ENCODE measurements around the gene MGAM2.

The MGAM2 gene

DNA sequence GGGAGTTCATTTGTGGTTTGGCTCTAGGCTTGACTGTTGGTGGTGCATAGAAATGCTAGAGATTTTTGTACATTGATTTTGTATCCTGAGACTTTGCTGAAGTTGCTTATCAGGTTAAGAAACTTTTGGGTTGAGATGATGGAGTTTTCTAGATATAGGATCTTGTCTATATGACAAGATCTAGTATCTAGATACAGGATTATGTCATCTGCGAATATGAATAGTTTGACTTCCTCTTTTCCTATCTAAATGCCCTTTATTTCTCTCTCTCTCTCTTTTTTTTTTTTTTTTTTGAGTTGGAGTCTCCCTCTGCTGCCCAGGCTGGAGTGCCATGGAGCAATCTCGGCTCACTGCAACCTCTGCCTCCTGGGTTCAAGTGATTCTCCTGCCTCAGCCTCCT, 62.9 kb downstream of the MGAM2 start:
- DNase-seq (ENCODE audit: low read depth, low spot score) = no peak
- no peaks in the 10 kb centered on the region for H3K27me3 ChIP-seq (ENCODE audit: control insufficient read depth, insufficient read depth, low read length)
- H3K9me3 ChIP-seq (ENCODE audit: control insufficient read depth, insufficient read depth, low read length) = no peaks in the 10 kb centered on the region
- no peaks in the 10 kb centered on the region for H3K4me1 ChIP-seq (ENCODE audit: control insufficient read depth, insufficient read depth, low read length)
- no CpG with 5 or more reads among the region's 2 CpGs for WGBS (ENCODE audit: insufficient coverage, insufficient read length)
- H3K4me3 ChIP-seq (ENCODE audit: low read length) = no peak overlapping the region
- H3K36me3 ChIP-seq (ENCODE audit: control insufficient read depth, insufficient read depth, low read length) = no peaks in the 10 kb centered on the region
- no peak overlapping the region for H3K27ac ChIP-seq (ENCODE audit: low read length)

DNA sequence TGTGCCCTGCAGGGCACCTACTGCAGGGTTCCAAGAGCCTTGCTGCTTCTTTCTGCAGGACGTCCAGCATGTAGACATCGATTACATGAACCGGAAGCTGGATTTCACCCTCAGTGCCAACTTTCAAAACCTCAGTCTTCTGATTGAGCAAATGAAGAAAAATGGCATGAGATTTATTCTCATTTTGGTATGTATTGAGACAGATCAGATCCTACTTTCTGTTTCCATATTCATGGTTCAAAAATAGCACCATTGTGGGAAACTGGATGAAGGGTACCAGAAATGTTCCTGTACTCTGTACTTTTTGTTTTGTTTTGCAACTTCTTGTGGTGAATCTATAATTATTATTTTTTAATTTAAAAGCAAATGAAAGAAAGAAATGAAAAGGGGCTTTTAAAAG, 64.1 kb downstream of the MGAM2 start:
- WGBS (ENCODE audit: insufficient coverage, insufficient read length) = no CpG with 5 or more reads among the region's 3 CpGs

DNA sequence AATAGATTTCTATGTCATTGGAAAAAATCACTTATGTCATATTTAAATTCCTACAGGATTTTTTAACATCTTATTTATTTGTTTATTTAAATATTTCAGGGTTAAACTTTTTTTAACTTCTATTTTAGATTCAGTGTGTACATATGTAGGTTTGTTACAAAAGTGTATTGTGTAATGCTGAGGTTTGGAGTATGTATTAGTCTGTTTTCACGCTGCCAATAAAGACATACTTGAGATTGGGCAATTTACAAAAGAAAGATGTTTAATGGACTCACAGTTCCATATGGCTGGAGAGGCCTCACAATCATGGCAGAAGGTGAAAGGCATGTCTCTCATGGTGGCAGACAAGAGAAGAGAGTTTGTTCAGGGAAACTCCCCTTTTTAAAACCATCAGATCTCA, 65.4 kb downstream of the MGAM2 start:
- no peaks in the 10 kb centered on the region for H3K36me3 ChIP-seq (ENCODE audit: control insufficient read depth, insufficient read depth, low read length)
- WGBS (ENCODE audit: insufficient coverage, insufficient read length) = no CpG with 5 or more reads among the region's 1 CpG
- no peak for DNase-seq (ENCODE audit: low read depth, low spot score)
- no peaks in the 10 kb centered on the region for H3K27me3 ChIP-seq (ENCODE audit: control insufficient read depth, insufficient read depth, low read length)
- no peaks in the 10 kb centered on the region for H3K9me3 ChIP-seq (ENCODE audit: control insufficient read depth, insufficient read depth, low read length)
- H3K4me1 ChIP-seq (ENCODE audit: control insufficient read depth, insufficient read depth, low read length) = no peaks in the 10 kb centered on the region
- H3K27ac ChIP-seq (ENCODE audit: low read length) = no peak overlapping the region
- H3K4me3 ChIP-seq (ENCODE audit: low read length) = no peak overlapping the region

More for the DNA sequence above, 64.1 kb downstream of the MGAM2 start:
- H3K4me1 ChIP-seq (ENCODE audit: control insufficient read depth, insufficient read depth, low read length) = no peaks in the 10 kb centered on the region
- H3K36me3 ChIP-seq (ENCODE audit: control insufficient read depth, insufficient read depth, low read length) = no peaks in the 10 kb centered on the region
- no peak overlapping the region for H3K4me3 ChIP-seq (ENCODE audit: low read length)
- no peaks in the 10 kb centered on the region for H3K27me3 ChIP-seq (ENCODE audit: control insufficient read depth, insufficient read depth, low read length)
- no peak overlapping the region for H3K27ac ChIP-seq (ENCODE audit: low read length)
- no peak for DNase-seq (ENCODE audit: low read depth, low spot score)
- no peaks in the 10 kb centered on the region for H3K9me3 ChIP-seq (ENCODE audit: control insufficient read depth, insufficient read depth, low read length)

DNA sequence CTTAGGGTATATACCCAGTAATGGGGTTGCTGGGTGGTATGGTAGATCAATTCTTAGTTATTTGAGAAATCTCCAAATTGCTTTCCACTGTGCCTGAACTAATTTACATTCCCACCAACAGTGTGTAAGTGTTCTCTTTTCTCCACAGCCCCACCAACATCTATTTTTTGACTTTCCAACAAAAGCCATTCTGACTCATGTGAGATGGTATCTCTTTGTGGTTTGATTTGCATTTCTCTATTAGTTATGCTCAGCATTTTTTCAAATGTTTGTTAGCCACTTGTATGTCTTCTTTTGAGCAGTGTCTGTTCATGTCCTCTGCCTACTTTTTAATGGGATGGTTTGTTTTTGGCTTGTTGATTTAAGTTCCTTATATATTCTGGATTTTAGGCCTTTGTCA, 66.4 kb downstream of the MGAM2 start:
- no peak for DNase-seq (ENCODE audit: low read depth, low spot score)
- Histone ChIP-seq H3K27ac (ENCODE audit: low read length) (no peak overlapping the region), H3K4me3 (ENCODE audit: low read length) (no peak overlapping the region), H3K36me3 (ENCODE audit: control insufficient read depth, insufficient read depth, low read length) (no peaks in the 10 kb centered on the region), H3K9me3 (ENCODE audit: control insufficient read depth, insufficient read depth, low read length) (no peaks in the 10 kb centered on the region), H3K27me3 (ENCODE audit: control insufficient read depth, insufficient read depth, low read length) (no peaks in the 10 kb centered on the region), H3K4me1 (ENCODE audit: control insufficient read depth, insufficient read depth, low read length) (no peaks in the 10 kb centered on the region)

DNA sequence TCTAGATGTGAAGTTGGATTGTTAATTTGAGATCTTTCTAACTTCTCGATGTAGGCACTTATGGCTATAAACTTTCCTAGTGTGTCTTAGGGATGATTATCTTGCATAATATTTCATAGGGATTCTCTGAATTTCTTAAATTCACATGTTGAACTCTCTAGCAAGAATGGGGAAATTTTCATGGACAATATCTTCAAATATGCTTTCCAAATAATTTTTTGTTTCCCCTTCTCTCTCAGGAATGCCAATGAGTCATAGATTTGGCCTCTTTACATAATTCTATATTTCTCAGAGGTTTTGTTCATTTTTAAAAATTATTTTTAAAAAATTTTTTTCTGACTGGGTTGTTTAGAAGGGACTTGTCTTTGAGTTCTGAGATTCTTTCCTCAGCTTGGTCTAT, 68.9 kb downstream of the MGAM2 start:
- Histone ChIP-seq H3K36me3 (ENCODE audit: control insufficient read depth, insufficient read depth, low read length) (no peaks in the 10 kb centered on the region), H3K27ac (ENCODE audit: low read length) (no peak overlapping the region), H3K27me3 (ENCODE audit: control insufficient read depth, insufficient read depth, low read length) (no peaks in the 10 kb centered on the region), H3K4me3 (ENCODE audit: low read length) (no peak overlapping the region), H3K4me1 (ENCODE audit: control insufficient read depth, insufficient read depth, low read length) (no peaks in the 10 kb centered on the region), H3K9me3 (ENCODE audit: control insufficient read depth, insufficient read depth, low read length) (no peaks in the 10 kb centered on the region)
- DNase-seq (ENCODE audit: low read depth, low spot score) = no peak
- no CpG with 5 or more reads among the region's 1 CpG for WGBS (ENCODE audit: insufficient coverage, insufficient read length)

DNA sequence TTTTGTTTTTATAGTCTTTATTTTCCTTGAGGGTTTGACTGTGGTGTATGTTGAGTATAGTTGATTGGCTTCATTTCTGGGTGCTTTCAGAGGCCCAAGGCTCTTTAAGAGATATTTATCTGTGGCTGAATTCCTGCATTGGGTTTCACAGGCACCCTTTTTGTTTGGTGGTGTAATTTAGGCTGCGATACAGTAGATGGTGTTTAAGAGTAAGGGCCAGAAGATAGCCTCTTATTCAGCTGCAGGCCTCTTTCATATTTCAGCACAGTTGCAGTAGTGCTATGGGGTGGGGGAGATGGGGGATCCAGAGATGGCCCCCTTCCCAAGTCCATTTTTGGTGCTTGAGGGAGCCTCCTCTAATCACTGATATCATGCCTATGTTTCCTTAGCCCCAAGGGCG, 69.7 kb downstream of the MGAM2 start:
- DNase-seq (ENCODE audit: low read depth, low spot score) = no peak
- WGBS (ENCODE audit: insufficient coverage, insufficient read length) = no CpG with 5 or more reads among the region's 2 CpGs
- H3K4me1 ChIP-seq (ENCODE audit: control insufficient read depth, insufficient read depth, low read length) = no peaks in the 10 kb centered on the region

DNA sequence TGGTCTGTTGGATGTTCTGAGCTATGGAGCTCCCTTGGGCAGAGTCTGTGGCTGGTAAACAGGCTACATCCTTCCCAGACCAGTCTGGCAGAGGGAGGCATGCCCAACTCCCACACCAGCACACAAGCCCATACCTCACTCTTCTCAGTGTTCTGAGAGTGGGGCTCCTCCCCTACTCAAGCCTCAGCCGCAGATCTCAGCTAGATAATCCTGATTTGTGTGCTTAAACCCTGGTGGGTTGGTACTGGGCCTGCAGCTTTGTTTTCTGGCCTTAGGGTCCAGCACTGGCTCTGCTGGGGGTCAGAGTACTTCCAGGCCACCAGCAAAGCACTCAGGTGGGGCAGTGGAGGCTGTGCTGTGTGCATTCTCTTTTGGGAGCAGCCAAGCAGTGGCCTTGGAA, 70.4 kb downstream of the MGAM2 start:
- no peak overlapping the region for H3K4me3 ChIP-seq (ENCODE audit: low read length)
- WGBS (ENCODE audit: insufficient coverage, insufficient read length) = no CpG with 5 or more reads among the region's 1 CpG
- H3K36me3 ChIP-seq (ENCODE audit: control insufficient read depth, insufficient read depth, low read length) = no peaks in the 10 kb centered on the region
- H3K9me3 ChIP-seq (ENCODE audit: control insufficient read depth, insufficient read depth, low read length) = no peaks in the 10 kb centered on the region
- DNase-seq (ENCODE audit: low read depth, low spot score) = no peak
- H3K27me3 ChIP-seq (ENCODE audit: control insufficient read depth, insufficient read depth, low read length) = no peaks in the 10 kb centered on the region
- H3K4me1 ChIP-seq (ENCODE audit: control insufficient read depth, insufficient read depth, low read length) = no peaks in the 10 kb centered on the region
- H3K27ac ChIP-seq (ENCODE audit: low read length) = no peak overlapping the region

More for the DNA sequence above, 69.7 kb downstream of the MGAM2 start:
- Histone ChIP-seq H3K27me3 (ENCODE audit: control insufficient read depth, insufficient read depth, low read length) (no peaks in the 10 kb centered on the region), H3K27ac (ENCODE audit: low read length) (no peak overlapping the region), H3K9me3 (ENCODE audit: control insufficient read depth, insufficient read depth, low read length) (no peaks in the 10 kb centered on the region), H3K4me3 (ENCODE audit: low read length) (no peak overlapping the region), H3K36me3 (ENCODE audit: control insufficient read depth, insufficient read depth, low read length) (no peaks in the 10 kb centered on the region)

DNA sequence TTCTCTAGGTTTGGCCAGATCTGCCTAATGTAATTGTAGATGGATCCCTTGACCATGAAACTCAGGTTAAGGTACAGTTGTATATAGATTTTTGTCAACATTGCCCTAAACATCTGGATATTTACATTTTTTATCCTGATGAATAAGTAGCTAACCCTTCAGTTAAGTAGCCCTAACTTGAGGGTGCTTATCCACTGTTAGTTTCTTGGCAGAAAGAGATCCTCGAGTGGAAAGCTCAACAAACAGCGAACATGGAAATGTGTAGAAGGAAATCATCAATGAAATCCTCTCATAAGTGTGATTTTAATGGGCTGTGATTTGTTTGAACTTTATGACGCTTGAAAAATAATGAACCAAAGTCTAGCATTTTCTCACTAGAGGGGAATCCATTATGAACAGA, 73.6 kb downstream of the MGAM2 start:
- no peak for DNase-seq (ENCODE audit: low read depth, low spot score)
- Histone ChIP-seq H3K9me3 (ENCODE audit: control insufficient read depth, insufficient read depth, low read length) (no peaks in the 10 kb centered on the region), H3K36me3 (ENCODE audit: control insufficient read depth, insufficient read depth, low read length) (no peaks in the 10 kb centered on the region), H3K27me3 (ENCODE audit: control insufficient read depth, insufficient read depth, low read length) (no peaks in the 10 kb centered on the region), H3K4me3 (ENCODE audit: low read length) (no peak overlapping the region), H3K4me1 (ENCODE audit: control insufficient read depth, insufficient read depth, low read length) (no peaks in the 10 kb centered on the region), H3K27ac (ENCODE audit: low read length) (no peak overlapping the region)
- WGBS (ENCODE audit: insufficient coverage, insufficient read length) = no CpG with 5 or more reads among the region's 3 CpGs

DNA sequence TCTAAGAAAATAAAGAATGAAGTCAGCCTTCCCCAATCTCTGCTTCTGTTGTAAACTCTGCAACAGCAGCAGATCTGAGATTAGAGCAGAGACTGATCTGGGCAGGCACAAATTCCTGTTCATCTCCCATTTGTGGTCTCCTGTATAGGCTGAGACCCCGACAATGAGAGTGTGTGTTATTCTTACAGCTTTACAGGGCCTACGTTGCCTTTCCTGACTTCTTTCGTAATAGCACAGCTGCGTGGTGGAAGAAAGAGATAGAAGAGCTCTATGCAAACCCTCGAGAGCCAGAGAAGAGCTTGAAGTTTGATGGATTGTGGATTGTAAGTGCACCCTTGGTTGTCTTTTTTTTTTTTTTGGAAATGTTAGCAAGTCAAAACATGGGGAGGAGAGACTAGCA, 74.3 kb downstream of the MGAM2 start:
- DNase-seq (ENCODE audit: low read depth, low spot score) = no peak
- no CpG with 5 or more reads among the region's 5 CpGs for WGBS (ENCODE audit: insufficient coverage, insufficient read length)

DNA sequence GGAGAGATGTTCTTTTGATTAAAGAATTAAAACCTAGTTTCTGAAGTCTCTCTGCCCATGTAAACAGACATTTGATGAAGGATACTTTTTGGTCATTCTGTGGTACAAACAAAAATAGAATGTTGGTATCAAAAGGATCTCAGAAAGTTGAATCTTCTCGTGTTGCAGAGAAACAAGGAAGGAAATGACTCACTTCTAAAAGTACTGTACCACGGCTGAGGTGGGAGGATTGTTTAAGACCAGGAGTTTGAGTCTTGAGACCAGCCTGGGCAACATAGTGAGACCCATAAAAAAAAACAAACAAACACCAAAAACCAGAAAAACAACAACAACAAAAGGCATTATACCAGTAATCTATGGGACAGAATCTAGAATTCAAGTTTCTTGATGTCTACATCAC, 76.6 kb downstream of the MGAM2 start:
- Histone ChIP-seq H3K36me3 (ENCODE audit: control insufficient read depth, insufficient read depth, low read length) (no peaks in the 10 kb centered on the region), H3K27me3 (ENCODE audit: control insufficient read depth, insufficient read depth, low read length) (no peaks in the 10 kb centered on the region), H3K27ac (ENCODE audit: low read length) (no peak overlapping the region), H3K4me3 (ENCODE audit: low read length) (no peak overlapping the region), H3K4me1 (ENCODE audit: control insufficient read depth, insufficient read depth, low read length) (no peaks in the 10 kb centered on the region), H3K9me3 (ENCODE audit: control insufficient read depth, insufficient read depth, low read length) (no peaks in the 10 kb centered on the region)
- no peak for DNase-seq (ENCODE audit: low read depth, low spot score)
- no CpG with 5 or more reads among the region's 2 CpGs for WGBS (ENCODE audit: insufficient coverage, insufficient read length)

More for the DNA sequence above, 74.3 kb downstream of the MGAM2 start:
- Histone ChIP-seq H3K4me3 (ENCODE audit: low read length) (no peak overlapping the region), H3K4me1 (ENCODE audit: control insufficient read depth, insufficient read depth, low read length) (no peaks in the 10 kb centered on the region), H3K27me3 (ENCODE audit: control insufficient read depth, insufficient read depth, low read length) (no peaks in the 10 kb centered on the region), H3K27ac (ENCODE audit: low read length) (no peak overlapping the region), H3K9me3 (ENCODE audit: control insufficient read depth, insufficient read depth, low read length) (no peaks in the 10 kb centered on the region), H3K36me3 (ENCODE audit: control insufficient read depth, insufficient read depth, low read length) (no peaks in the 10 kb centered on the region)

DNA sequence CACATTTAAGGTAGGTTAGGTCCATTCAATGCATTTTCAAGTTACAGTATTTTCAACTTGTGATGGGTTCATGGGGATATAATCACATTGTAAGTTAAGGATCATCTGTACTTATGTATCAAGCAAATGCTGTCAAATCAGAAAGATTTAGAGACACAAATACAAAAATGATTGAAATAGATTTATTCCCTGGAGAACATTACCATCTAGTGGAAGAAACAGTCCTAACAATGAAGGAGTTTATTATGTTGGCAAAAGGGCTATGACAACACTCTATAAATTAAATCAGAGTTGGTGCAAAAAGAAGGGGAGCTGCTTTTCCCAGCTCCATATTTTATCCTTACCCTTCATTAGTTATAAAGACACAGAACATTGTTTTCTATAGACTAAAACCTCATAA, 77.3 kb downstream of the MGAM2 start:
- no peak for DNase-seq (ENCODE audit: low read depth, low spot score)
- H3K4me3 ChIP-seq (ENCODE audit: low read length) = no peak overlapping the region
- no peaks in the 10 kb centered on the region for H3K27me3 ChIP-seq (ENCODE audit: control insufficient read depth, insufficient read depth, low read length)
- H3K36me3 ChIP-seq (ENCODE audit: control insufficient read depth, insufficient read depth, low read length) = no peaks in the 10 kb centered on the region
- H3K27ac ChIP-seq (ENCODE audit: low read length) = no peak overlapping the region
- no peaks in the 10 kb centered on the region for H3K4me1 ChIP-seq (ENCODE audit: control insufficient read depth, insufficient read depth, low read length)
- no peaks in the 10 kb centered on the region for H3K9me3 ChIP-seq (ENCODE audit: control insufficient read depth, insufficient read depth, low read length)
